Measurements from ENCODE around the gene TXNRD1.
"Not testable (repeated sequence)": the region's sequence is repeated elsewhere in the genome, so short reads cannot be mapped to it uniquely, and the experiment has no call there.

TXNRD1 gene

GRCh38 chr12:104381731-104382480 lies 166.3 kb downstream of the TXNRD1 start:
- Histone ChIP-seq H3K4me3 (no peak overlapping the region), H3K9me3 (replicated peaks in 1 of 11) (no peaks in the 10 kb centered on the region), H3K4me2 (peak overlapping the region in 4 of 11 experiments; percentile 13 to 76 (median 40); a peak in 6 of 22 replicates), H3K36me3 (no peaks in the 10 kb centered on the region), H4K20me1 (peaks cover 0 to 5% (median 0%) of the 10 kb centered on the region in 11 experiments; a peak in 2 of 22 replicates), H3K4me1 (peaks cover 0 to 10% (median 4%) of the 10 kb centered on the region in 10 experiments; a peak in 7 of 20 replicates), H3K27ac (peak overlapping the region in 2 of 11 experiments; percentile 8 to 37; a peak in 2 of 22 replicates), H3K27me3 (no peaks in the 10 kb centered on the region), H3K9ac (peak overlapping the region in 3 of 11 experiments; percentile 18 to 39 (median 28); a peak in 2 of 22 replicates)
- TF ChIP-seq Cebpa-rat (IDR thresholded peaks at IDR 0.05): no peak

DNA sequence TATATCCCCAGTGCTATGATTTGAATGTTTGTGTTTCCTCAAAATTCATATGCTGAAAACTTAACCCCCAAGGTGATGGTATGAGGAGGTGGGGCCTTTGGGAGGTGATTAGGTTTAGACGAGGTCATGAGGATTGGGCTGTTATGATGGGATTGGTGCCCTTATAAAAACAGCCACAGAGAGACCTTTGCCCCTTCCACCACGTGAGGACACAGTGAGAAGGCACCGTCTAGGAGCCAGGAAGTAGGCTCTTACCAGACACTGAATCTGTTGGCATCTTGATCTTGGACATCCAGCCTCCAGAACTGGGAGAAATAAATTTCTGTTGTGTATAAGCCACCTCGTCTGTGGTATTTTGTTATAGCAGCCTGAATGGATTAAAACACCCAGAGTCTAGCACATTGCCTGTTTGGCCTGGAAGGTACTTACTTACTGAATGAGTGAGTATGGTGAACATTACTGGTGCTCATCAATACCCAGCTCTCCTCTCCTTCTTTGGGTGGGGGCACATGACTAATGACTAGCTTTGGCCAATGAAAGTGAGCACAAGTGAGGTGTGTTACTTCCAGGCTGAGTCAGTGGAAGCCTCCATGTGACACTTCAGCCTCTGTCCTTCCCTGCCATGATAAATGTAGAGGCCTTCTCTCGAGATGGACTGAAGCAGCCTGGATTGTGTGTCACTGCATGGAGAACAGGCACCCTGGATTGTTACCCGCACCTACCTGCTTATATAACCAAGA lies 168.7 kb downstream of the TXNRD1 start:
- Histone ChIP-seq H3K4me2 (no peak overlapping the region), H3K9me3 (replicated peaks in 1 of 11) (no peaks in the 10 kb centered on the region), H3K36me3 (no peaks in the 10 kb centered on the region), H3K27me3 (no peaks in the 10 kb centered on the region), H3K9ac (no peak overlapping the region), H4K20me1 (peaks cover 0 to 5% (median 0%) of the 10 kb centered on the region in 11 experiments; a peak in 2 of 22 replicates), H3K4me1 (peaks cover 0 to 10% (median 4%) of the 10 kb centered on the region in 10 experiments; a peak in 7 of 20 replicates), H3K4me3 (no peak overlapping the region), H3K27ac (no peak overlapping the region)
- no peak for TF ChIP-seq Cebpa-rat (IDR thresholded peaks at IDR 0.05)

- Histone ChIP-seq H3K4me3 (no peak overlapping the region), H3K4me2 (no peak overlapping the region)
- no peak for TF ChIP-seq Cebpa-rat (IDR thresholded peaks at IDR 0.05)
Observed at GRCh38 chr12:104385510-104385909, 169.9 kb downstream of the TXNRD1 start.

GRCh38 chr12:104386461-104386860 lies 170.9 kb downstream of the TXNRD1 start:
- Histone ChIP-seq H3K9me3 (replicated peaks in 1 of 11) (no peaks in the 10 kb centered on the region), H3K4me2 (no peak overlapping the region), H3K9ac (no peak overlapping the region), H3K27me3 (no peaks in the 10 kb centered on the region), H3K36me3 (no peaks in the 10 kb centered on the region), H3K4me1 (peaks cover 0 to 10% (median 4%) of the 10 kb centered on the region in 10 experiments; a peak in 7 of 20 replicates), H3K27ac (no peak overlapping the region), H3K4me3 (no peak overlapping the region), H4K20me1 (peaks cover 0 to 5% (median 0%) of the 10 kb centered on the region in 11 experiments; a peak in 2 of 22 replicates)
- TF ChIP-seq Cebpa-rat (IDR thresholded peaks at IDR 0.05): no peak

More at GRCh38 chr12:104385510-104385909, 169.9 kb downstream of the TXNRD1 start:
- Histone ChIP-seq H3K9ac (no peak overlapping the region), H3K4me1 (peaks cover 0 to 10% (median 4%) of the 10 kb centered on the region in 10 experiments; a peak in 7 of 20 replicates), H4K20me1 (peaks cover 0 to 5% (median 0%) of the 10 kb centered on the region in 11 experiments; a peak in 2 of 22 replicates), H3K27ac (no peak overlapping the region), H3K36me3 (no peaks in the 10 kb centered on the region), H3K9me3 (replicated peaks in 1 of 11) (no peaks in the 10 kb centered on the region), H3K27me3 (no peaks in the 10 kb centered on the region)

DNA sequence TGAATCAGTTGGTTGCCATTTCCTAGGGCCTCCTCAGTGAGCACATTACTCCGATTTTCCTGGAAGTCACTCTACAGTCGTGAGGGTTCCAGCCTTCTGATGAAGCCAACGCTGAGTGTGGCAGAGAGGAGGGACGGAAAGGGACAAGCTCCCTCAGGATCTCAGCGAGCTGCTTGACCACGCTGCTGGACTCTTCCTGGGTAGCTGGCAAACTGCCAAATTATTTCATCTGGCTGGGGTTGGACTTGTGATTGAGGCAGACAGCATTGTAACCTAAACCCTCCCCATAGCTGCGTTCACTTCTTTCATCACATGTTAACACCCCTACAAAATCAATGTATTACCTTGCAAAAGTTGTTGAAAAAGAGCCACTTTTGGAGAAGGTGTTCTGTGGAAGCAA lies 171.6 kb downstream of the TXNRD1 start:
- no peak overlapping the region for H3K4me3 ChIP-seq

GRCh38 chr12:104394086-104394485 lies 178.5 kb downstream of the TXNRD1 start:
- H3K9me3 ChIP-seq (replicated peaks in 1 of 11): peaks cover 22 to 46% (median 29%) of the 10 kb centered on the region in 11 experiments
- H3K36me3 ChIP-seq, H3K27me3 ChIP-seq, H3K4me2 ChIP-seq, H4K20me1 ChIP-seq, H3K4me3 ChIP-seq, H3K9ac ChIP-seq, H3K4me1 ChIP-seq, H3K27ac ChIP-seq: not testable (repeated sequence)

More for the DNA sequence above, 171.6 kb downstream of the TXNRD1 start:
- Histone ChIP-seq H3K4me1 (peaks cover 0 to 3% (median 1%) of the 10 kb centered on the region in 10 experiments; a peak in 6 of 20 replicates), H3K9ac (no peak overlapping the region), H3K27me3 (no peaks in the 10 kb centered on the region), H3K4me2 (no peak overlapping the region), H3K36me3 (no peaks in the 10 kb centered on the region), H3K27ac (no peak overlapping the region), H3K9me3 (replicated peaks in 1 of 11) (no peaks in the 10 kb centered on the region), H4K20me1 (peaks cover 0 to 3% (median 0%) of the 10 kb centered on the region in 11 experiments; a peak in 2 of 22 replicates)
- TF ChIP-seq Cebpa-rat (IDR thresholded peaks at IDR 0.05): no peak
